DOHH2 (cell line): ENCODE results near the gene SYTL2.
"Not testable (repeated sequence)": the region's sequence is repeated elsewhere in the genome, so short reads cannot be mapped to it uniquely, and the experiment has no call there.

Source experiments
- CTCF ChIP-seq: fragments of 200-600 bp; sonication (generic); IDR thresholded peaks from one replicate; pipeline ENCODE4 v1.5.1; 2014; ENCODE audit warnings: antibody characterized with exemption, mild to moderate bottlenecking, low read depth, low read length; ENCODE audit not compliant: poor library complexity, severe bottlenecking
- EZH2phosphoT487 ChIP-seq: fragments of 200-600 bp; sonication (generic); IDR thresholded peaks from 2 replicates; pipeline ENCODE4 v1.6.1; 2017; ENCODE audit warnings: borderline replicate concordance, mild to moderate bottlenecking, antibody characterized with exemption, low read length, moderate library complexity, mixed read lengths

GRCh38 chr11:85654343-85654742 is 156.6 kb downstream of the SYTL2 start:
- not testable (repeated sequence) for TF ChIP-seq CTCF, EZH2phosphoT487
